ENCODE measurements around the gene ATG4B. TPM values are rescaled to one million over a fixed set of nuclear protein-coding genes. Genes with fewer than 3 reads are reported as not detected.
"Not testable (repeated sequence)": the region's sequence is repeated elsewhere in the genome, so short reads cannot be mapped to it uniquely, and the experiment has no call there.

Gene ATG4B
- total RNA-seq (2012; rRNA removed), result 46.4 and 53.7 TPM in 2 replicates

DNA sequence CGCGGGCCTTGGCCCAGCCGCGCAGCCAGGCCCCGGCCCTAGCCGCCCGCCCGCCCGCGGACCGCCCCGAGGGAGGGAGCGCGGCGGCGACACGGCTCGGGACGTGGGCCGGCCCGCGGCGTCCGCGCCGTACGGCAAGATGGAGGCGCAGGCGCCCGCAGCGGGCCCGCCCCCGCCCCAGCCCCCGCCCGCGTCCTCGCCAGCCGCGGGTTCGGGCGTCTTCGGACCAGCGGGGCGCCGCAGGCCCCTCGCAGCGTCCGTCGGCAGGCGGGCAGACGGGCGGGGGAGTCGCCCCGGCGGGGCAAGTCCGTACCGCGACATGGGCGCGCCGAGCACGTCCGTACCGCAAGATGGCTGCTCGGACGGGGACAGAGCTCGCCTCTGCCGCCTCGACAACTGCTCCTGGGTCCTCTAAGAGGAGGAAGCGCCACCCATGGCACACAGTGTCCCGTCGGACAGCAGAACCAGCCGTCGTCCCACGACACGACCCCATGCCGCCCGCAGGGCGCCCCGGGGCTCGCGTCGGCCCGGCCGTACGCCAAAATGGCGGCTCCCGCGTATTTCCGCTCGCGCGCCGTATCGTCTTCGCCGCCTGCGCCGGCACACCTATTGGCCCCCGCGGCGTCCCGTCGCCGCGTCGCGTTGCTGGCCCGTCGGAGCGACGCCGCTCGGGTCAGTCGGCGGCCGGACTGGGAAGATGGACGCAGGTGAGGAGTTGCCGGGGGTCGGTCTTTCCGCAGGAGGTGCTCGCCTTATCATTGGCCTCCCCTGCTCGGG lies at the start of gene ATG4B, which contains the start of gene THAP4:
Gene ATG4B (plus strand): TSS at position 676 of the 777 bp plus-strand sequence. CDS start 22 bp downstream, at position 698.
Gene THAP4 (minus strand): TSS at position 141 of the 777 bp plus-strand sequence. CDS start 141 bp downstream, outside the sequence.
- H3K36me3 ChIP-seq (ENCODE audit: insufficient read depth, low read length), result peaks cover 27% of the 10 kb centered on the region

GRCh38 chr2:241589863-241590262 lies 47.6 kb upstream of the ATG4B start:
- not testable (repeated sequence) for H3K4me1 ChIP-seq (ENCODE audit: control insufficient read depth, insufficient read depth, low read length); H3K4me3 ChIP-seq (ENCODE audit: low read length); H3K4me2 ChIP-seq (ENCODE audit: low read length); H3K9ac ChIP-seq (ENCODE audit: low read depth, low read length); H3K27me3 ChIP-seq (ENCODE audit: control insufficient read depth, insufficient read depth, low read length)
- peaks cover 18% of the 10 kb centered on the region for H3K9me3 ChIP-seq (replicated peaks; ENCODE audit: low read length)
- peaks cover 38% of the 10 kb centered on the region for H3K36me3 ChIP-seq (ENCODE audit: insufficient read depth, low read length)

More for the DNA sequence above, at the start of gene ATG4B, which contains the start of gene THAP4:
- Histone ChIP-seq H3K9me3 (replicated peaks; ENCODE audit: low read length) (no peaks in the 10 kb centered on the region), H3K27me3 (ENCODE audit: control insufficient read depth, insufficient read depth, low read length) (no peaks in the 10 kb centered on the region), H3K4me2 (ENCODE audit: low read length) (peak within 1 kb of the TSS; percentile 98), H3K9ac (ENCODE audit: low read depth, low read length) (peak within 1 kb of the TSS; percentile 100), H3K4me3 (ENCODE audit: low read length) (peak within 1 kb of the TSS; percentile 100), H3K4me1 (ENCODE audit: control insufficient read depth, insufficient read depth, low read length) (peaks cover 22% of the 10 kb centered on the region)

GRCh38 chr2:241590496-241591455 lies 46.7 kb upstream of the ATG4B start:
- H3K4me3 ChIP-seq (ENCODE audit: low read length); H3K27me3 ChIP-seq (ENCODE audit: control insufficient read depth, insufficient read depth, low read length); H3K4me1 ChIP-seq (ENCODE audit: control insufficient read depth, insufficient read depth, low read length); H3K4me2 ChIP-seq (ENCODE audit: low read length); H3K9ac ChIP-seq (ENCODE audit: low read depth, low read length): not testable (repeated sequence)
- peaks cover 34% of the 10 kb centered on the region for H3K36me3 ChIP-seq (ENCODE audit: insufficient read depth, low read length)
- peaks cover 14% of the 10 kb centered on the region for H3K9me3 ChIP-seq (replicated peaks; ENCODE audit: low read length)

DNA sequence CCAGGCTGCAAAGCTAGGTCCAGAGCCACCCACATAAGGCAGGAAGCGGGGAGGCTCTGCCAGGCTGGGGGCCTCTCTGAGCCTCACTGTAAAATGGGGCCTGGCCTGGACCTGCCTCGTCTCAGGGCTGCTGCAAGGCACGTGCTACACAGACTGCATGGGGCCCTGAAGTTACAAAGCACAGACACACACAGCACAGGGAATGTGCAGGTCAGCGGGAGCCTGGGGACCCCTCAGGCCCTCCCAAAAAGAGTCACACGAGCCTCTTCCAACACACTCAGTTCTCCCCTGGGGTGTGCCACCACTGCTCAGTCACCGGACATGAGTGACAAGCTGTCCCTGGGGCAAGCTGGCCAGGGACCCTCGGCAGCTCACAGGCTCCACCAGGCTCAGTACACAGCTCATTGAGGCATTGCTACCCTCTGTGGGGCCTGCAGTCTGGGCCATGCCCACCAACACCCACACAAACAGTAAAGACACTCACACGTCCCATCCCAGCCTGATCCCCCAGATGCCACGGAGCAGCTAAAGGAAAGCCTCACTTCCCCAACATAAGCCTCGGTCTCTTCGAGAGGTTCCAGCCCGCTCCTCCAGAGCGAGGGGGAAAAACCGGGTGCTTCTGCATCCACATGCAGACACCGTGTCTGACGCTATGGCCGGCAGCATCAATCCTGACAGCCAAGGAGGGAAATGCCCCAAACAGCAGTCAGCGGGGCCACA lies 45.2 kb upstream of the ATG4B start:
- H3K9me3 ChIP-seq (replicated peaks; ENCODE audit: low read length), result peaks cover 2% of the 10 kb centered on the region
- H3K4me2 ChIP-seq (ENCODE audit: low read length), result no peak overlapping the region
- no peaks in the 10 kb centered on the region for H3K27me3 ChIP-seq (ENCODE audit: control insufficient read depth, insufficient read depth, low read length)
- peaks cover 6% of the 10 kb centered on the region for H3K4me1 ChIP-seq (ENCODE audit: control insufficient read depth, insufficient read depth, low read length)
- no peak overlapping the region for H3K4me3 ChIP-seq (ENCODE audit: low read length)
- H3K36me3 ChIP-seq (ENCODE audit: insufficient read depth, low read length), result peaks cover 28% of the 10 kb centered on the region
- no peak overlapping the region for H3K9ac ChIP-seq (ENCODE audit: low read depth, low read length)

DNA sequence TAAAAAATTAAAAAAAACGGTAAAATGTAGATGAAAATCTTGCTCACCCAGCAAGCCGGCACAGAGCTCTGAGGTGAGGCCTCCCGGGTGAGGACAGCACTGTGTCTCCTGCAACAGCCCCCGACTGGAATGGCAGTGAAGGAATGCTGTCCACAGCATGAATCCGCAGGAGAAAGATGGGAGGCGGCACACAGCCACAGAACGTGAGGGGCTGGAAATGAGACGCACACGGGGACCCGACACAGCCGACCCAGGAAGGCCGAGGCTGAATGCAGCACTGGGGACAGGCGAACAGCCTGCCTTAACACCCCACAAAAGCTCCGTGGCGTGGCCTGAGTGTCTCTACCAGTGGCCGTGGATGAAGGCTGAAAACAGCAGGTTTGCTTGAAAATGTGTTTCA lies 44.2 kb upstream of the ATG4B start:
- Histone ChIP-seq H3K4me2 (ENCODE audit: low read length) (no peak overlapping the region), H3K9ac (ENCODE audit: low read depth, low read length) (no peak overlapping the region), H3K9me3 (replicated peaks; ENCODE audit: low read length) (no peaks in the 10 kb centered on the region), H3K4me3 (ENCODE audit: low read length) (no peak overlapping the region), H3K36me3 (ENCODE audit: insufficient read depth, low read length) (peaks cover 28% of the 10 kb centered on the region), H3K4me1 (ENCODE audit: control insufficient read depth, insufficient read depth, low read length) (peaks cover 10% of the 10 kb centered on the region), H3K27me3 (ENCODE audit: control insufficient read depth, insufficient read depth, low read length) (no peaks in the 10 kb centered on the region)

DNA sequence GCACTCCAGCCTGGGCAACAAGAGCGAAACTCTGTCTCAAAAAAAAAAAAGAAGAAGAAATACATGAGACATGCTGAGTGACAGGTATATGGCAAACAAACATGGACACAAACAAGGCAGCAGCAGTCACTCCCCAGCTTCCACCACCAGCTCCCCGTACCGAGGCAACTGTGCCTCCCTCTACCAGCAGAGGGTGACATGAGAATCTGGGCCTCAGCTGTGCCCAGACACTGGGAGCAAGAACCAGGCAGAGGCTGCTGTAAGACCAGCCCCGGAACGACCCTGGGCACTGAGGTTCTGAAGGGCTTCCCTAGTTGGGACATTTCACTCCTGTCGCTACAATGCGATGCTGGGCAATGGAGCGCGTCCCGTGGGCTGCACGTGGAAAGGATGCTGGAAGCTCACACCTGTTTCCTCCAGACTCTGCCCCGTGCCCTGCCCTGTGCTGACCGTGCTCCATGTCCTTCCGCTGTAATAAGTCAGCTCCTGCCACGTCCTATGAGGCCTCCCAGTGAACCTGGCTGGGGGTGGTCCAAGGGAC lies 41.8 kb upstream of the ATG4B start:
- H3K36me3 ChIP-seq (ENCODE audit: insufficient read depth, low read length), result peaks cover 36% of the 10 kb centered on the region
- H3K27me3 ChIP-seq (ENCODE audit: control insufficient read depth, insufficient read depth, low read length), result no peaks in the 10 kb centered on the region
- no peaks in the 10 kb centered on the region for H3K9me3 ChIP-seq (replicated peaks; ENCODE audit: low read length)
- no peak overlapping the region for H3K4me2 ChIP-seq (ENCODE audit: low read length)
- no peak overlapping the region for H3K9ac ChIP-seq (ENCODE audit: low read depth, low read length)
- peaks cover 10% of the 10 kb centered on the region for H3K4me1 ChIP-seq (ENCODE audit: control insufficient read depth, insufficient read depth, low read length)
- no peak overlapping the region for H3K4me3 ChIP-seq (ENCODE audit: low read length)

GRCh38 chr2:241597561-241597960 lies 39.9 kb upstream of the ATG4B start:
- Histone ChIP-seq H3K27me3 (ENCODE audit: control insufficient read depth, insufficient read depth, low read length) (no peaks in the 10 kb centered on the region), H3K9ac (ENCODE audit: low read depth, low read length) (no peak overlapping the region), H3K4me3 (ENCODE audit: low read length) (no peak overlapping the region), H3K36me3 (ENCODE audit: insufficient read depth, low read length) (peaks cover 46% of the 10 kb centered on the region), H3K4me2 (ENCODE audit: low read length) (no peak overlapping the region), H3K9me3 (replicated peaks; ENCODE audit: low read length) (no peaks in the 10 kb centered on the region), H3K4me1 (ENCODE audit: control insufficient read depth, insufficient read depth, low read length) (peaks cover 10% of the 10 kb centered on the region)

DNA sequence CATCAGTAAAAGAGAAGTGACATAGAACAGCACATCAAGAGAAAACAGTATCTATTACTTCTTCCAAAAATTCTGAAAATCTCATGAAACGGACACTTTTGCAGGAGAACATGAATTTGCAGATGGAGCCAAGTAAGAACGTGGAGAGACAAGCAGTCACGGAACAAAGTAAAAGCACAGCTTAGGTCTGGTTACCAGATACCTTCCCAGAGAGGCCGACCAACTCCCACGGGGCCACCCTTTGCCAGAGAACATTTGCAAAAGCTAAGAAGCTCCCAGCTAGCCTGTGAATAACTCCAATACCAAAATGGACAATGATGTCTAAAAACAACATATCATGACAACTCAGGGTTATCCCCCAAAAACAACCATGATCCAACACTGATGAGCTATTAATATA lies 39.4 kb upstream of the ATG4B start:
- Histone ChIP-seq H3K27me3 (ENCODE audit: control insufficient read depth, insufficient read depth, low read length) (no peaks in the 10 kb centered on the region), H3K36me3 (ENCODE audit: insufficient read depth, low read length) (peaks cover 46% of the 10 kb centered on the region), H3K4me2 (ENCODE audit: low read length) (no peak overlapping the region), H3K4me3 (ENCODE audit: low read length) (no peak overlapping the region), H3K4me1 (ENCODE audit: control insufficient read depth, insufficient read depth, low read length) (peaks cover 10% of the 10 kb centered on the region), H3K9ac (ENCODE audit: low read depth, low read length) (no peak overlapping the region), H3K9me3 (replicated peaks; ENCODE audit: low read length) (no peaks in the 10 kb centered on the region)

GRCh38 chr2:241598487-241598886 lies 39.0 kb upstream of the ATG4B start:
- H3K4me2 ChIP-seq (ENCODE audit: low read length), result no peak overlapping the region
- H3K36me3 ChIP-seq (ENCODE audit: insufficient read depth, low read length), result peaks cover 46% of the 10 kb centered on the region
- no peaks in the 10 kb centered on the region for H3K9me3 ChIP-seq (replicated peaks; ENCODE audit: low read length)
- H3K4me1 ChIP-seq (ENCODE audit: control insufficient read depth, insufficient read depth, low read length), result peaks cover 10% of the 10 kb centered on the region
- no peak overlapping the region for H3K9ac ChIP-seq (ENCODE audit: low read depth, low read length)
- no peaks in the 10 kb centered on the region for H3K27me3 ChIP-seq (ENCODE audit: control insufficient read depth, insufficient read depth, low read length)
- no peak overlapping the region for H3K4me3 ChIP-seq (ENCODE audit: low read length)

DNA sequence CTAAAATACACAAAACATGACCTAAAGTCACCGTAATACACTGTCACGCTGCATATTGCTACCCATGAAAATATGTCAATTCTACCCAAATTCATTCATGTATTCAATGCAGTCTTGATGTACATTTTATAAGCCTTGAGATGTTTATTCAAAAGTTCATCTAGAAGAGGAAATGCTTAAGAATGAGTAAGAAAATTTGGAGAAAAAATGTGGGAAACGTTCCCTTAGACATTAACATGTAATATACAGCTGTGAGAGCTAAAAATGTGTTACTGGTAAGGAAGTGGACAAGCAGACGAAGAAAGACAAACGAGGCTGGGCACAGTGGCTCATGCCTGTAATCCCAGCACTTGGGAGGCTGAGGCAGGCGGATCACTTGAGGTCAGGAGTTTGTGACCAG lies 37.9 kb upstream of the ATG4B start:
- Histone ChIP-seq H3K4me2 (ENCODE audit: low read length) (no peak overlapping the region), H3K4me3 (ENCODE audit: low read length) (no peak overlapping the region), H3K4me1 (ENCODE audit: control insufficient read depth, insufficient read depth, low read length) (peaks cover 10% of the 10 kb centered on the region), H3K9ac (ENCODE audit: low read depth, low read length) (no peak overlapping the region), H3K27me3 (ENCODE audit: control insufficient read depth, insufficient read depth, low read length) (no peaks in the 10 kb centered on the region), H3K9me3 (replicated peaks; ENCODE audit: low read length) (no peaks in the 10 kb centered on the region), H3K36me3 (ENCODE audit: insufficient read depth, low read length) (peaks cover 40% of the 10 kb centered on the region)

DNA sequence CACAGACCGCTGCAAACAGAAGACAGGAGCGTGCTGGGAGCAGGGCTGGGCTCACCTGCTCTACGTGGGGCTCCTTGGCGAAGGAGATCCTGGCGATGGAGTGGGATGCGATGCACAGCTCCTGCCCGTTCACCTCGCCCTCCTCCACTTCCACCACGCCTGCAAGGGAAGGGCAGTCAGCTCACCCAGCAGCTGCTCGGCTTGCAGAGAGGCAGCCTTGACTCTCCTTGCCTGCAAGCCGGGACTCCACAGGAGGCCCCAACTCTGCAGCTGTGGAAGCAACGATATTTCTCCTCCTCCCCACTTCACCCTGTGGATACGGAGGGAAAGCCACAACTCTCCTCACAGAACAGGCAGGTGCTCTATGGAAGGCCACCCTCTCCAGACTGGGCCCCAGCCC lies 35.7 kb upstream of the ATG4B start:
- Histone ChIP-seq H3K27me3 (ENCODE audit: control insufficient read depth, insufficient read depth, low read length) (no peaks in the 10 kb centered on the region), H3K9ac (ENCODE audit: low read depth, low read length) (no peak overlapping the region), H3K36me3 (ENCODE audit: insufficient read depth, low read length) (peaks cover 53% of the 10 kb centered on the region)

More for the DNA sequence above, 35.7 kb upstream of the ATG4B start:
- Histone ChIP-seq H3K9me3 (replicated peaks; ENCODE audit: low read length) (no peaks in the 10 kb centered on the region), H3K4me3 (ENCODE audit: low read length) (no peak overlapping the region), H3K4me2 (ENCODE audit: low read length) (no peak overlapping the region), H3K4me1 (ENCODE audit: control insufficient read depth, insufficient read depth, low read length) (peaks cover 8% of the 10 kb centered on the region)
